Astrocyte (in vitro differentiated cells and primary cell): ENCODE measurements around the gene ITSN1. TPM values are rescaled to one million over a fixed set of nuclear protein-coding genes. Genes with fewer than 3 reads are reported as not detected.

ENCODE experiments used
- DNase-seq: peaks from one replicate; pipeline ENCODE4 v3.0.0-alpha.2; 2010; ENCODE audit warnings: low read depth
- FAIRE-seq: peaks from 2 replicates; lab custom pipeline; 2011; peaks lifted over from hg19 to GRCh38; lab: Jason Lieb, UNC
- H2AFZ ChIP-seq: 2 replicates; pipeline ENCODE4 v1.6.0; 2012; ENCODE audit warnings: low read depth, low read length, inconsistent platforms
- H3K27ac ChIP-seq: 2 replicates; pipeline ENCODE4 v1.5.1; 2011; ENCODE audit warnings: low read depth, low read length, inconsistent platforms
- H3K27me3 ChIP-seq: 2 replicates; pipeline ENCODE4 v1.6.0; 2011; ENCODE audit warnings: low read length, inconsistent platforms; ENCODE audit not compliant: insufficient read depth
- H3K36me3 ChIP-seq: 2 replicates; pipeline ENCODE4 v1.5.1; 2011; ENCODE audit warnings: low read length, inconsistent platforms; ENCODE audit not compliant: insufficient read depth
- H3K4me1 ChIP-seq: 2 replicates; pipeline ENCODE4 v1.5.1; 2011; ENCODE audit warnings: low read length, inconsistent platforms; ENCODE audit not compliant: insufficient read depth
- H3K4me2 ChIP-seq: 2 replicates; pipeline ENCODE4 v1.6.0; 2012; ENCODE audit warnings: low read length, inconsistent platforms
- H3K4me3 ChIP-seq: 2 replicates; pipeline ENCODE4 v1.5.1; 2011; ENCODE audit warnings: low read depth, mild to moderate bottlenecking, low read length, inconsistent platforms; ENCODE audit not compliant: insufficient read depth
- H3K79me2 ChIP-seq: 2 replicates; pipeline ENCODE4 v1.6.0; 2012; ENCODE audit warnings: mild to moderate bottlenecking, low read length, inconsistent platforms; ENCODE audit not compliant: insufficient read depth
- H3K9ac ChIP-seq: 2 replicates; pipeline ENCODE4 v1.6.0; 2012; ENCODE audit warnings: mild to moderate bottlenecking, low read length, inconsistent platforms
- H3K9me3 ChIP-seq: 2 replicates; pipeline ENCODE4 v1.5.1; 2012; ENCODE audit warnings: low read depth, mild to moderate bottlenecking, low read length, inconsistent platforms; ENCODE audit not compliant: insufficient read depth
- H4K20me1 ChIP-seq: 2 replicates; pipeline ENCODE4 v1.6.0; 2012; ENCODE audit warnings: low read length, inconsistent platforms; ENCODE audit not compliant: insufficient read depth
- H3K27ac Mint-ChIP-seq: one replicate; pipeline ENCODE4 v1.8.0; 2021; ENCODE audit warnings: mild to moderate bottlenecking, mixed read lengths; ENCODE audit not compliant: unreplicated experiment
- H3K27me3 Mint-ChIP-seq: one replicate; pipeline ENCODE4 v1.8.0; 2021; ENCODE audit warnings: low read depth, mixed read lengths; ENCODE audit not compliant: unreplicated experiment
- H3K36me3 Mint-ChIP-seq: one replicate; pipeline ENCODE4 v1.8.0; 2021; ENCODE audit warnings: low read depth, mixed read lengths; ENCODE audit not compliant: unreplicated experiment
- H3K4me1 Mint-ChIP-seq: one replicate; pipeline ENCODE4 v1.8.0; 2021; ENCODE audit warnings: low read depth, mixed read lengths; ENCODE audit not compliant: unreplicated experiment
- H3K4me3 Mint-ChIP-seq: one replicate; pipeline ENCODE4 v1.8.0; 2021; ENCODE audit warnings: mild to moderate bottlenecking, moderate library complexity, mixed read lengths; ENCODE audit not compliant: unreplicated experiment
- H3K9me3 Mint-ChIP-seq: one replicate; pipeline ENCODE4 v1.8.0; 2021; ENCODE audit warnings: mild to moderate bottlenecking, mixed read lengths; ENCODE audit not compliant: unreplicated experiment
- EZH2 ChIP-seq: IDR thresholded peaks from 2 replicates; pipeline ENCODE4 v1.6.1; 2012; ENCODE audit warnings: mild to moderate bottlenecking, low read length, inconsistent platforms; ENCODE audit not compliant: insufficient read depth
- total RNA-seq: library from RNA; stranded (reverse); gene quantifications from 2 replicates; pipeline ENCODE4 v1.2.1, GENCODE V29; 2021
- TF ChIP-seq, protein P1 (sequence below): IDR thresholded peaks from 2 replicates; pipeline ENCODE4 v1.5.1; 2011; ENCODE audit warnings: low read depth, mild to moderate bottlenecking, inconsistent platforms, low read length, moderate library complexity; ENCODE audit not compliant: insufficient read depth

ITSN1 gene
- total RNA-seq, 1 donor from 2014 or later: 77.3 TPM

DNA sequence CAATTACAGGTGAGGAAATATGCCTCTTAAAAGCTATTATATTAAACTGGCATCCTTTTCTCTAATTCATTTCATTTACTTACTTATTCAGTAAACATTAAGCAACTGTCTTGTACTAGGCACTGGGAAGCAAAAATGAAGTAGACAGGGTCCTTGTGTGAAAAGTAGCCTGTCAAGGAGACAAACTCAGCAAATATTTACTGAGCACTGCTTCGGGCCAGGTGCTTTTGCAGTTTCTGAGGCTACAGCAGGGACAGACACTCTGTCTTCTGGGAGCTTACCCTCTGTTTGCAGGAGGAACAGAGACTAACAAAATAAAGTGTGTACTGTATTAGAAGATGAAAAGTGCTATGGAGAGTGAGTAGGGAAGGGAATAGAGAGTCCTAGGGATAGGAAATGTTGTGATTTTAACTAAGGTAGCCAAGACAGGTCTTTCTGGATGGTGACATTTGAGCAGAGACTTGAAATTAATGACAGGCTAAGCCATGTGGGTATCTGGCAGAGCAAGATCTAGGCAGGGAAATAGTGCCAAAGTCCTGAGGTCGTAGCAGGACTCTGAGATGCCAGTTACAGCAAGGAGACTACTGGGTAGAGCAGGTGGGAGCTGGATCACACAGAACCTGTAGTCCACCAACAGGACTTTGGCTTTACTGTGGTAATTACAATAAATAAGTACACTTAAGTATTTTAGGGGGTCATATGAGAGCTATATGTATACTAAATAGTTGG, 133.0 kb downstream of the ITSN1 start:
- H3K36me3 ChIP-seq: peaks cover 31% of the 10 kb centered on the region
- Mint-ChIP-seq H3K36me3 (peaks cover 43% of the 10 kb centered on the region), H3K27ac (no peak overlapping the region), H3K4me3 (no peak overlapping the region), H3K27me3 (no peaks in the 10 kb centered on the region), H3K4me1 (peaks cover 4% of the 10 kb centered on the region), H3K9me3 (peaks cover 8% of the 10 kb centered on the region)
- no peak for FAIRE-seq
- no peaks in the 10 kb centered on the region for H4K20me1 ChIP-seq
- H3K4me2 ChIP-seq: no peak overlapping the region
- no peak for DNase-seq
- no peak overlapping the region for H3K4me3 ChIP-seq
- TF ChIP-seq, protein P1, sequence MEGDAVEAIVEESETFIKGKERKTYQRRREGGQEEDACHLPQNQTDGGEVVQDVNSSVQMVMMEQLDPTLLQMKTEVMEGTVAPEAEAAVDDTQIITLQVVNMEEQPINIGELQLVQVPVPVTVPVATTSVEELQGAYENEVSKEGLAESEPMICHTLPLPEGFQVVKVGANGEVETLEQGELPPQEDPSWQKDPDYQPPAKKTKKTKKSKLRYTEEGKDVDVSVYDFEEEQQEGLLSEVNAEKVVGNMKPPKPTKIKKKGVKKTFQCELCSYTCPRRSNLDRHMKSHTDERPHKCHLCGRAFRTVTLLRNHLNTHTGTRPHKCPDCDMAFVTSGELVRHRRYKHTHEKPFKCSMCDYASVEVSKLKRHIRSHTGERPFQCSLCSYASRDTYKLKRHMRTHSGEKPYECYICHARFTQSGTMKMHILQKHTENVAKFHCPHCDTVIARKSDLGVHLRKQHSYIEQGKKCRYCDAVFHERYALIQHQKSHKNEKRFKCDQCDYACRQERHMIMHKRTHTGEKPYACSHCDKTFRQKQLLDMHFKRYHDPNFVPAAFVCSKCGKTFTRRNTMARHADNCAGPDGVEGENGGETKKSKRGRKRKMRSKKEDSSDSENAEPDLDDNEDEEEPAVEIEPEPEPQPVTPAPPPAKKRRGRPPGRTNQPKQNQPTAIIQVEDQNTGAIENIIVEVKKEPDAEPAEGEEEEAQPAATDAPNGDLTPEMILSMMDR: no peak
- TF ChIP-seq EZH2: no peak
- H3K9ac ChIP-seq: no peak overlapping the region
- no peaks in the 10 kb centered on the region for H3K79me2 ChIP-seq
- H2AFZ ChIP-seq: no peak overlapping the region
- H3K27ac ChIP-seq: no peak overlapping the region
- no peaks in the 10 kb centered on the region for H3K27me3 ChIP-seq
- H3K4me1 ChIP-seq: no peaks in the 10 kb centered on the region
- no peaks in the 10 kb centered on the region for H3K9me3 ChIP-seq

DNA sequence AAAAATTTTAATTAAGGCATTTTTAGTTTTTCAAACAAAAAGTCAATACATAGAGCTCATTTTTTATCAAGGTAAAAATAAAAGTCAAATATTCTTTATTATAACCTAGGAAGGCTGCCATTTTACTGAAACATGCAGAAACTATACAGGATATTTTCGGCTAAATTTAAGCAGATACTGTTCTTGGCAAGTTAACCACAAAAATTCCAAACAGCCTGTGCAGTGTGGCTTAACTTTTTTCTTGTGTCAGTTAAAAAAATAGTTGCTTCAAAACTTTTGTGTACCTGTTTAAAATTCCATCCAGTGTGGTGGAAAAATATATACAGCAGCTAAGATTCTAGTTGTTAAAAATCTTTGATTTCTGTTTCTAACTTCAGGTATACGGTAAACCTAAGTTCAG, 138.3 kb downstream of the ITSN1 start:
- no peak overlapping the region for H3K27ac ChIP-seq
- no peaks in the 10 kb centered on the region for H3K9me3 ChIP-seq
- peaks cover 13% of the 10 kb centered on the region for H3K36me3 ChIP-seq
- Mint-ChIP-seq H3K4me3 (no peak overlapping the region), H3K9me3 (peaks cover 6% of the 10 kb centered on the region), H3K36me3 (peaks cover 35% of the 10 kb centered on the region), H3K27ac (no peak overlapping the region), H3K27me3 (no peaks in the 10 kb centered on the region), H3K4me1 (peaks cover 15% of the 10 kb centered on the region)
- H3K4me2 ChIP-seq: no peak overlapping the region
- FAIRE-seq (no peak), DNase-seq (peak; percentile 60)
- TF ChIP-seq, protein P1: no peak
- no peak for TF ChIP-seq EZH2
- no peak overlapping the region for H3K9ac ChIP-seq
- H2AFZ ChIP-seq: no peak overlapping the region
- H3K4me1 ChIP-seq: no peaks in the 10 kb centered on the region
- H3K4me3 ChIP-seq: no peak overlapping the region
- no peaks in the 10 kb centered on the region for H4K20me1 ChIP-seq
- no peaks in the 10 kb centered on the region for H3K27me3 ChIP-seq
- H3K79me2 ChIP-seq: no peaks in the 10 kb centered on the region

DNA sequence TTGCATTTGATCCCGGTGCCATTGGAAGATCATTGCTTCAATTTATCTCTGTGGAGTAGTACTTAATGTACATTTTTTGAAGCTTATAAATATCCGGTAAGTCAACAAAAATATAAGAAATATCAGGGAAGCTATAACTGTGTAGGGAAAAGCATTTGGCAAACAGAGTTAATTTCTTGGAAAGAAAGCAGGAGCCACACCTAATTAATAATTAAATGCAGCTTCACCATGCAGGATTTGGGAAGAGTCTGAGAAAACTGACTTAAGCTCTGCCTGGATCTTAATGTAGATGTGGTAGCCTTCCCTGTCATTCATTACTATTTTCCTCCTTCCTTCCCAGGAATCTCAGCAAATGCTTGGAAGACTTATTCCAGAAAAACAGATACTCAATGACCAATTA, 138.8 kb downstream of the ITSN1 start:
- H3K4me3 Mint-ChIP-seq: no peak overlapping the region
- H3K27me3 Mint-ChIP-seq: no peaks in the 10 kb centered on the region
- no peaks in the 10 kb centered on the region for H4K20me1 ChIP-seq
- FAIRE-seq (no peak), DNase-seq (no peak)
- H3K27ac ChIP-seq: no peak overlapping the region
- H3K27ac Mint-ChIP-seq: no peak overlapping the region
- H2AFZ ChIP-seq: no peak overlapping the region
- no peak overlapping the region for H3K4me2 ChIP-seq
- H3K79me2 ChIP-seq: no peaks in the 10 kb centered on the region
- peaks cover 31% of the 10 kb centered on the region for H3K36me3 Mint-ChIP-seq
- H3K9me3 ChIP-seq: no peaks in the 10 kb centered on the region
- H3K4me1 Mint-ChIP-seq: peaks cover 15% of the 10 kb centered on the region
- no peaks in the 10 kb centered on the region for H3K4me1 ChIP-seq
- H3K36me3 ChIP-seq: peaks cover 9% of the 10 kb centered on the region
- no peak overlapping the region for H3K9ac ChIP-seq
- H3K9me3 Mint-ChIP-seq: peaks cover 6% of the 10 kb centered on the region
- H3K4me3 ChIP-seq: no peak overlapping the region
- no peaks in the 10 kb centered on the region for H3K27me3 ChIP-seq
- TF ChIP-seq, protein P1: no peak
- TF ChIP-seq EZH2: no peak
